Ammon's horn (tissue), 1 donor: Measurements from ENCODE around the gene TBX4.
"Not testable (repeated sequence)": the region's sequence is repeated elsewhere in the genome, so short reads cannot be mapped to it uniquely, and the experiment has no call there.

Experiments
- DNase-seq: peaks from one replicate; pipeline ENCODE4 v3.0.0-alpha.2; 2016; ENCODE audit warnings: low spot score

TBX4 gene

DNA sequence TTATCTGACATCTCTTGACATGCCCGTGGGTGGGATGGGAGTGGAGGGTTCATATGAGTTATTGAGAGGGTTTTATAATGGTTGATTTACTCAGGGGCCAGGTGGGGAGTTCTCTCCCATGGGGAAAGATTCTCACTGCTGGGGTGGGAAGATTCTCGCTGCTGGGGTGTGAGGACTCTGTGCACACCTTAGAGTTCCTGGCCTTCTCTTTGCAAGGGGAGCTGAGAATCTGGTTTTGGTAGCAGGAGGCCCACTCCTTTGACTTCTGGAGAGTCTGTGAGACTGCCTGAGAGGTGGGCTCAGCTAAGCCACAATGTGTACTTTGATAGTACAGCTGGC, 31.5 kb downstream of the TBX4 start:
- DNase-seq = no peak

- DNase-seq = no peak
Measured at GRCh38 chr17:61484174-61484573, 32.0 kb downstream of the TBX4 start.

- no peak for DNase-seq
Measured at GRCh38 chr17:61485067-61485775, 33.0 kb downstream of the TBX4 start.

DNA sequence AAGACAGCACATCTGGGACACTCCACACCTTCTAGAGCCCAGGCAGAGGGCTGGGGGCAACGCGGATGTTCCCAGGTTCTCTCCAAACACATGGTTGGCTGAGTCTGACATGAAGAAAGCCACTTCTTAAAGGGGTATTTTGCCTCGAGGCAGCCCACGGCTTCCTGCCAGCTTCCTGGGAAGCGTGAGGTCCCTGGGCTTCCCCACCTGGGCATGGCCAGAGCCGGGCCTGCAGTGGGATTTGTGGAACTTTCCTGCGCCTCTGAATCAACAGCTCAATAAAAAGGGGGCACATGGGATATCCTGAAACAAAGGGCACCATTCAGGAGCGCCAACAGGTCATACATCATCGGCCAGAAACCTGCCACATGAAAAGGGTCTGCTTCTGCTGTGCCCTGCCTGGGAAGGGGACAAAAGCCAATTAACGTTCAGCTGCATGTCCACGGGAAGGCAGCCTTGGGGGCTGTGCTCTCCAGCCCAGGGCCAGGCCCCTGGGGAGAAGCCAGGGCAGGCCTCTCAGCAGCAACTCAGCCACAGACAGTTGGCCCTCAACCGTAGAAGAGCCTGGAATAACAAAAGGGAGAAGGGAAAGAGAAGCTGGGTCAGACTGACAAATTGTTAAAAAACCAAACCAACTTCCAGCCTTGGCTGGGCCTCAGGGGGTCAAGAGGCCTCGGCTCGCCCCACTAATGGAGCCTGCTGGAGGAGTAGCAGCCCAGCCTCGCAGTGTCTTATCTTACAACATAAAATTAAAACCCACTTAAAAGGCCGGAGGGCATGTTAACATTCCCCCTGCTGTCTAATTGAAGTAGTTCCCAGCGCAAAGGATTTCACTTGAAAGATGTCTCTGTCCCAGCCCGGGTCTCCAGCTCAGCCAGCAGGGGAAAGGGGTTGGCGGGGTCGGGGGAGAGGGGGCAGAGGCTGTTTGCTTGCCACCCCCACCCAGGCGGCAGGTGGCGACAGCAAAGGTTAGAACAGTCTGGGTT, 34.2 kb downstream of the TBX4 start:
- DNase-seq = no peak

DNA sequence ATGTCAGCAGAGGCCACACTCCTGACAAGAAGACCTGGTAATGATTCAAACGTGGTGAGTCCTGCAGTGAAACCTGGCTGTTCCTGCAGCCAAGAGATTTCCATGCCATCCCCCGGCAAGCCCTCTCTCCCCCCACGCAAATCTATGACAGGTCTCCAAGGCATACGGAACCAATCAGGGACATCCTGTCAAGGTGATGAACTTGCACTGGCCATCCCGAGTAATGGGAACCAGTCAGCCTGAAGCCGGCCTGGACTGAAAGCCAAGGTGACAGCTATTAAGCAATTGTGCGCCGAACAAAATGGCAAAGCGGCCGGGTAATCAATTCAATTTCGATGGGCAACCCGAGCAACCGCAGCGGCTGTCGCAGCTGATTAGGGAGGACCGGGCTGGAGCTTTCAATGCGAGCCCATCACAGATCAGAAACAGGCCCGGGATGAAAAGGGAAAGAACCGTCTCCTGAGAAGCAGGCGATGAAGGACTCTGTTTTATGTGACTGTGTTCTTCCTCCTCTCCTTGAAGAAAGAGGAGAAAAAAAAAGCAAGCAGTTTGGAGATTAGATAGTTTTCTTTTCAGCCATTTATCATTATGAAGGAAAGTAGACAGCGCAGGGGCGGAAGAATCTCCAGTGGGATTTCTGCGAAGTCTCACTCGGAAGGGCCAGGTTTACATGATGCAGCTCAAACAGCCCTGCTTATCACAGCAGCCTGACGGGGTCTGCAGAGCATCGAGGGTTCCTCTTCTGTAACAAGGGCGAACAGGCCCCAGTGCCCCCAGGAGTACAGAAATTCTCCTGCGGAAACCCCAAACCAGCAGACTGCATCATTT, 35.2 kb downstream of the TBX4 start:
- no peak for DNase-seq

DNA sequence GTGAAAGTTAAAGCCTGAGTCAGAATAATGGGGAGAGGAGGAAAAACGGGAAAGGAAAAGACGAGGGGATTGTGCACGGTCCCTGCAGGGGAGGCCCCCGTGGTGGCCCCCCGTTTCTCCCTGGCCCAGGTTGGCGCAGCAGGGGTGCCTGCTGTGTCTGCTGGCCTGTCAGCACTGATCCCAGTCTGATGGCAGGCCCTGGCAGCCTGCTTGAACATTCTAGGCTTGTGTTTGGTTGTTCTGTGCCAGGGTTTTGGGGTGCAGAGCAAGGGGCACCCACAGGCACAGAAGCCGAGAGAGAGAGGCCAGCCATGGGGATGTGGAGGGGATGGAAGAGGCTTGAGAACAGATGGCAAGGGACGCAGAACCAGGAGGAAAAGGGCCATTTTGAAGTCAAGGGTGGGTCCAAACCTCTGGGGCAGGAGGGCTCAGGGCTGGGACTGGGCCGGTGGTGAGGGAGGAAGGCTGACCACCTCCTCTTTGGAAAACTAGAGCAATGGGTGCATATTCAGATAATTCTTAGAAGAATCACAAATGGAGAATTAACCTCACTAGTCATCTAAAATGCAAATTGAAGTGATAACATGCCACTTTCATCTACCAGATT, 35.9 kb downstream of the TBX4 start:
- no peak for DNase-seq

GRCh38 chr17:61488878-61489718, 36.9 kb downstream of the TBX4 start:
- no peak for DNase-seq

- DNase-seq = no peak
Measured at GRCh38 chr17:61489719-61490490, 37.7 kb downstream of the TBX4 start.

GRCh38 chr17:61490540-61490975, 38.3 kb downstream of the TBX4 start:
- no peak for DNase-seq

GRCh38 chr17:61491981-61492380, 39.8 kb downstream of the TBX4 start:
- no peak for DNase-seq

DNA sequence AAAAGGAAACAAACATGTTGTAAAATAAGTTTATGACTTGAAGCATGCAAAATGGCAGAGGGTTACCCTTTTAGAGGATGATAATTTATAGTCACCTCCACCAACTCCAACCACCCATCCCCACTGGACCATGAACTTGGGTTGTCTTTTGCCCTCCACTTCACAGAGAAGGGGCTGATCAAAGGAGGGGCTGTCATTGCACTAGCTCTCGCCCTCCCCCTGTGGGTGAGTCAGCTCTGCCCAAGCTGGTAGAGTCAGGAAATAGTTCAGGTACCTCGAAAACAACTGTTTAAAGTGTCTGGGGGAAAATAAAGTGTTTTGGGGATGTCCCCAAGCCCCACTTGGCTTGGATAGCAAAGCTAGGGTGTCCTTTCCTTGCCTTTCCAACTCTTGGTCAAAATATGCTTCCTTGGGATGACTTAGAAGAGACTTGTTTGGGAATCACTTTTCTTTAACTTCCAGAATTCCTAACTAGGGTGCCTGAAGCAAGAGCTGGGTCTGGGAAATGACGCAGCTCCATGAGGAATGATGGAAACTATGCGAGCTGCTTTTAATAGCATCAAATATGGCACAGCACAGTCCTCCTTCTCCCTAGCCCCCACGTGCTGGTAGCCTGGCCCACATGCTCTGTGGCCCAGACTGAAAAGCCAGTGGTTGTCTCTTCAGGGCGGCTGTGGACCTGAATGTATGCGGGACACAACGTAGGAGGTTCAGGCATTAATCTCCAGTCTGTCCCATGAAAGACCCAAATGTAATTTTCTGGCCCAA, 40.7 kb downstream of the TBX4 start:
- no peak for DNase-seq

DNA sequence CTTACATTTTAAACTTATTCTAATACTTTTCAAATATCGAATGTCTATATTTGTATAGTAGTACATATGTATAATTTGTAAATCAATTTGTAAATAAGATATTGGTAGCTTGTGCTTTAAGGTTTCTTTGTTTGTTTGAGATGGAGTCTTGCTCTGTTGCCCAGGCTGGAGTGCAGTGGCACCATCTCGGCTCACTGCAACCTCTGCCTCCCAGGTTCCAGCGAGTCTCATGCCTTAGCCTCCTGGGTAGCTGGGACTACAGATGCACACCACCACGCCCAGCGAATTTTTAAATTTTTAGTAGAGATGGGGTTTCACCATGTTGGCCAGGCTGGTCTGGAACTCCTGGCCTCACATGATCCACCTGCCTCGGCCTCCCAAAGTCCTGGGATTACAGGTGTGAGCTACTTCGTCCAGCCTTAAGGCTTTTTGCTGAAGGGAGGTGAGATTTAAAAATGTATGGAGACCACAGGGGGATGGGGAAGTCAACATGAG, 41.7 kb downstream of the TBX4 start:
- DNase-seq = not testable (repeated sequence)

DNA sequence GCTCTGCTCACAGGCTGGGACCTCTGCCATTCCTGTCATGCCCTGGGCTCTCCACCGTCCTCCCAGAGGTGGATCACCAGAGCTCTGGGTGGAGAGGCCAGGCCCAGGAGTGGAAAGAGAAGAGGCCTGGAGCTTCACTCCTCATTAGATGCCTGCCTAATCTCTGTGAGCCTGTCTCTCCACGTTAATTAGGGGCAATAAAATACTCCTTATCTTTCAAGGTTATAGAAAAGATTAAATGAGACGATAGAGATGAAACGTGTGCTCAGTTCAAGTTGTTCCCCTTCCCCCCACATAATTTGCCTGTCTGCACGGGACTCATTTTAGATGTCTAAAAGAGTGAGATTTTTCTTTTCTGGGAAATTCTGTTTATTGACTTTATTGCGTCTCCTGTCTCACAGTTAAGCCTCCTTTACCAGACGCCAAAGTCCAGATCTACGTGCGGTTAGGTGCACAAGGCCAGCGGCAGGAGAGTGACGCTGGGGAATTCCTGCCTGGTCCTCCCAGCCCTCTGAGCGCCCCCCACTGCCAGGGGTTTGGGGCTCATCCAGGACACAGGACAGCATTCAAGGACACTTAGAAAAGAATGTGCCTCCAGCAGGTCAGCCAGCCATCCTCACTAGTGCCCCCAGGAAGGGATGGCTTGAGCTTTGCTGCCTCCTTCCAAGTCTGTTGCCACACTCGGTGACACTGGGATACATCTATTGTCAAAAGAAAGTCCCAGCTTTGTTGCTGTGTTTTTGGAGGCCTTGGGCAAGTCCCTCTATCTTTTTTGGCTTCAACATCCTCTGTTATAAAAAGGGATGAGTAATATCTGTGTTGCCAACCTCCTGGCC, 42.3 kb downstream of the TBX4 start:
- DNase-seq = no peak

GRCh38 chr17:61495161-61495857, 43.1 kb downstream of the TBX4 start:
- no peak for DNase-seq

GRCh38 chr17:61496174-61496956, 44.1 kb downstream of the TBX4 start:
- no peak for DNase-seq

GRCh38 chr17:61496957-61497653, 44.9 kb downstream of the TBX4 start:
- no peak for DNase-seq
